ENCODE data around the gene FREM1.
"Not testable (repeated sequence)": the region's sequence is repeated elsewhere in the genome, so short reads cannot be mapped to it uniquely, and the experiment has no call there.

The FREM1 gene, protein sequence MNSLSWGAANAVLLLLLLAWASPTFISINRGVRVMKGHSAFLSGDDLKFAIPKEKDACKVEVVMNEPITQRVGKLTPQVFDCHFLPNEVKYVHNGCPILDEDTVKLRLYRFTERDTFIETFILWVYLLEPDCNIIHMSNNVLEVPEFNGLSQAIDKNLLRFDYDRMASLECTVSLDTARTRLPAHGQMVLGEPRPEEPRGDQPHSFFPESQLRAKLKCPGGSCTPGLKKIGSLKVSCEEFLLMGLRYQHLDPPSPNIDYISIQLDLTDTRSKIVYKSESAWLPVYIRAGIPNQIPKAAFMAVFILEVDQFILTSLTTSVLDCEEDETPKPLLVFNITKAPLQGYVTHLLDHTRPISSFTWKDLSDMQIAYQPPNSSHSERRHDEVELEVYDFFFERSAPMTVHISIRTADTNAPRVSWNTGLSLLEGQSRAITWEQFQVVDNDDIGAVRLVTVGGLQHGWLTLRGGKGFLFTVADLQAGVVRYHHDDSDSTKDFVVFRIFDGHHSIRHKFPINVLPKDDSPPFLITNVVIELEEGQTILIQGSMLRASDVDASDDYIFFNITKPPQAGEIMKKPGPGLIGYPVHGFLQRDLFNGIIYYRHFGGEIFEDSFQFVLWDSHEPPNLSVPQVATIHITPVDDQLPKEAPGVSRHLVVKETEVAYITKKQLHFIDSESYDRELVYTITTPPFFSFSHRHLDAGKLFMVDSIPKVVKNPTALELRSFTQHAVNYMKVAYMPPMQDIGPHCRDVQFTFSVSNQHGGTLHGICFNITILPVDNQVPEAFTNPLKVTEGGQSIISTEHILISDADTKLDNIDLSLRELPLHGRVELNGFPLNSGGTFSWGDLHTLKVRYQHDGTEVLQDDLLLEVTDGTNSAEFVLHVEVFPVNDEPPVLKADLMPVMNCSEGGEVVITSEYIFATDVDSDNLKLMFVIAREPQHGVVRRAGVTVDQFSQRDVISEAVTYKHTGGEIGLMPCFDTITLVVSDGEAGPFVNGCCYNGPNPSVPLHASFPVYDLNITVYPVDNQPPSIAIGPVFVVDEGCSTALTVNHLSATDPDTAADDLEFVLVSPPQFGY (N-terminal part only)

DNA sequence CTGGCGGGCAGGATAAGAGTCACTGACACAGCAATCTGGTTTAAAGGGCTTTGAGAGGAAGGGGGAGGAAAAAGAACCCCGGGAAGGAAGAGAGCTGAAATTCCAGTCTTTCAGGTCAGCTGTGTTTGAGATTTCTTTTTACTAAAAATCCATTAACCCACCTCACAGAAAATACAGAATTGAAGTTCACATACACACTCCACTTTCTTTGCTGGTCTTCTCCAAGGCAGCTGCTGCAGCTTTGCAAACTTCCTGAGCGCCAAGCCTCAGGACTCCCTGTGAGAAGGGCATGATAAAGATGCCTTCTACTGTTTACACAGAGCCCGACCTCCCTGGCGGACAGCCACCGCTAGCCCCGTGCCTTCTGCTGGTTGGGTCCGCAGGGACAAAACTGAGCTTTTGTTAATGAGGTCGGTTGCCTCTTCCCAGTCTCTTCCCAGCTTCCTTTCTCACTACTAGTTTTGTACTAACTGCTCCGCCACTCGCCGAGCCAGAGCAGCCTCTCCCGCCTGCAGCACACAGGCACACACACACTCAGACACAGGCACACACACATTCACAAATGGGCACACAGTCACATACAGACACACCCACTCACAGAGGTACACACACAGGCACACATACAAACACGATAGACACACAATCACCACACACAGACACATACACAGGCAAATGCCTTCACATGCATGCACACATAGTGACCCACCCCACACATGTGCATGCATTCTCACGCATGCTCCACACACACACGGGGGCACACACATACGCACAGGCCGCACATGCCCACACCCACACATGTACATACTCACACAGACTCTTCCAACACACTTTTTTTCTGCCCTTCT, at the start of gene FREM1:
Gene FREM1, minus strand, starts transcription at position 468 of the 845 bp plus-strand sequence. CDS start 41,451 bp downstream, outside the sequence.
- DNase-seq (ENCODE audit: low read depth), result no peak

DNA sequence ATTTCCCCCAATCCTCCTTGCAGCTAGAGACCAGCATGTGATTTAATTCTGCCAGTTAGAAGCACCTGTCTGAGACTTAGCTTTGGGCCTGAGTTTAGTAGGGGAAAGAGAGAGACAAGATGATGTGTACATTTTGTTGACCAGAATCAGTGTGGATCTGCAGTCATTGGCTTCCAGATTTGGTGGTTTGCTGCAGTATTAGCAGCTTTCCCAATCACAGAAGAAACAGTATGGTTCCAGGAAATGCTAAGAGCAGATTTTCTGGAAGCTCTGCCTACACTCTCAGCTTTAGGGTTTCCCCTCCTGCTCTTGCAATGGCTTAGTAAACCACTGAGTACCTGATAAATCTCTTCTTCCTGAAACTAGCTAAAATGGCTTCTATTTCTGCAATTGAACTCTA, 48.8 kb upstream of the FREM1 start:
- DNase-seq (ENCODE audit: low read depth), result no peak

DNA sequence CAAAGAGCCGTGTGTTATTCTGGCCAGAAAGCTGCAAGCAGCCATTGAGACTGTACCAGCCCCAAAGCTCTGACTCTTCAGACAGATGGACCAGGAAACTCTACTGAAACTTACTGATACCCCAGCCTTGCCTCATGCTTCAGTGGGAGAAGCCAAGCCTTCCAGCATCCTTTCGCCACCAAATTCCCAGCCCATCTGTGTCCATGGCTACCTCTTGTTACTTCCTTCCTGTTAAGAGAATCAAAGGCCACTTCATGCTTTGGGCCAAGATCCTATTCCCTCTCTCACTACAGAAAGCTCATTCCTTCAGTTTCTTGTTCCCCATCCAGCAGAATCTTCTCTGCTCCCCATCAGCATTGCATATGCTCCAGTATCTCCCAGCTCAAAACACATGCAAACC, 46.9 kb upstream of the FREM1 start:
- no peak for DNase-seq (ENCODE audit: low read depth)

DNA sequence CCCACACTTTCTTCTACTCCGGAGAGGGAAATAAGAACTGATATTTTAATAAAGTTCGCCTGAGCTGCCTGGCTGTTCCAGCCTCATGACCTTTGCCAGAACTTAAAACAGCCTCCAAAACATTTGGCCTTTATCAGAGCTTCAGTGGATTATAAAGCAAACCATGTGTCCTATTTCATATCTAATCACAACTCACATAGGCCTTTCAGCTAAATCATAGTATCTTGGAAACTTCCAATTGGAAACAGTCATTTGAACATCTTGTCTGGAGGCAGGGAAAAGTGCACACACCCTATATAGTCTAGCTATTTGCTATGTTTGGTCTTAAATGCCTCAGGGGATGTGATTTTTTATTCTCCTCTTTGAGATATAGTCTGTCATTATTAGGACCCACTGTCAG, 46.0 kb upstream of the FREM1 start:
- no peak for DNase-seq (ENCODE audit: low read depth)

DNA sequence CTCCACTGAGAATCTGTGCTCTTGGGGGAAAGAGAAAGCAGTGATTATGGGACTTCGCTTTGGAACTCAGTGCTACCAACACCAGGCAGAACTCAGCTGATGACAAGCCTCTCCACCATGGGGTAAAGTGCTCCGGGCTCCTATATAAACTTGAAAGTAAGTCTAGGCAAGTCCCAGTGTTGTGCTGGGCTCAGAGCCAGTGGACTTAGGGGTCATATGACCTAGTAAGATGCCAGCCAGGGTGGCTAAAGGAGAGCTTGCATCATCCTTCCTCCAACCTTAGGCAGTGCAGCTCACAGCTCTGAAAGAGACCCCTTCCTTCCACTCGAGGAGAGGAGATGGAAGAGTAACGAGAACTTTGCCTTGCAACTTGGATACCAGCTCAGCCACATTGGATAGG, 35.1 kb upstream of the FREM1 start:
- no peak for DNase-seq (ENCODE audit: low read depth)

DNA sequence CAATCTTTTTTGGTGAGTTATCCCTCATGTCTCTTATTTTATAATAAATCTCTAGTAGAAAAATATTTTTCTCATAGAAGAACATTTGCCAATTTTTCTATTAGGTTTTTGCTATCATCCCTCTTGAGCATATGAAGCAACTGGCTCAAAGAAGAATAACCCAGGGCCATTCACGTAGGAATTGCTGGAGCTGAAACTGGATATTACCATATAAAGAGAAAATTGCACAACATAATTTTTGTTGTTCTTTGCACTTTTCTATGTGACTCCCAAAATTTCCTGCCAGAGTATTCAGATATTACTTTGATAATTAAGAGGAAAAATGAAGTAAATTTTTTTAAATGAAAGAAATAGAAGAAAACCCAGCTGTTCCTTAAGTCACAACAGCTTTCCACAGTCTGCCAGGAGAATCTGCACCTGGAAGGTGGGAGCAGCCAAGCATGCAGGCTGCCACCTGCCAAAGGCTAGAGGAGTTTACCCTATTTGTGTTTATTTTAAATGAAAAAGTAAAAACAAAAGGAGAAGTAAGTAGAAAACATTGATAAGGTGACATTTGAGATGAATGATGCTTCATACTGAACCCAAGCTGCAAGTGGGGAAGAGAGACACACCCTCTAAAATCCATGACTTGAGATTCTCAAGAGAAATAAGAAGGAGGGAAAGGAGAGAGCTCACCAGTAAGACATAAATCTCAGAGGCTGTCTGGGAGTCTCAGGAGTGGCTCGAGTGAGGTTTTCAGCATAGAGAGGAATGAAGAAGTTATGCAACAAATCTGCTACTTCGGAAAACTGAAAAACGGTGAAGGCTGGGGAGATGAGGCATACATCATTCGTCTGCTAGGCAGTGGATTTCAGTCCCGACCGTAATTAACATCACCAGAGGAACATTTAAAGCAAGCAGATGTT, 31.5 kb upstream of the FREM1 start:
- DNase-seq (ENCODE audit: low read depth), result no peak

DNA sequence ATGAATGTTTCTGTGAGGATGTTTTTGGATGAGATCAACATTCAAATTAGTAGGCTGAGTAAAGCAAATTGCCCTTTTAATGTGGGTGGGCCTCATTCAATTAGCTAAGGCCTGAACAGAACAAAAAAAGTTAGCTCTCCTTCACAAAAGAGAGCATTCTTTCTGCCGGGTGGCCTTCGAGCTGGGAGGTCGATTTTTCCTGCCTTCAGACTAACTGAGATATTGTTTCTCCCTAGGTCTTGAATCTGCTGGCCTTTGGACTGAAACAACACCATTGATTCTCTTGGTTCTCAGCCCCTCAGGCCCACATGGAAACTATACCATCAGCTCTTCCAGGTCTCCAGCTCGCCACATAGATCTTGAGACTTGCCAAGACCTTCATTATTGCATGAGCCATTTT, 29.1 kb upstream of the FREM1 start:
- DNase-seq (ENCODE audit: low read depth), result no peak

DNA sequence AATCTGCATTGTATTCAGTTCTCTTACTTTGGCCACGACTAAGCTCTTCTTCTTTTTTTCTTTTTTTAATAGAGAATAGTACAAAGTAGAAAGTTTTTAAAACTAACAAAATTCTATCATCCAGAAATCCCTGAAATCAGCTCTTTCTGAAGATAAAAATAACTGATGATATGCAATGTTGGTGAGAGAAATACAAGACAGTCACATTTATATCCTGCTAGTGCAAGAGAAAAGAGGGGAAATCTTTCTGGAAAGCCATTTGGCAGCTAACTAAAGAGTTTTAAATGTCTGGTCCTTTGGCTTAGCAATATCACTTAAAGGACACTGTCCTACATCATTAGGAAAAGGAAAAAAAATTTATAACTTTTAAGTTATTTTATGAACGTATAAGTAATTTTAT, 27.0 kb upstream of the FREM1 start:
- no peak for DNase-seq (ENCODE audit: low read depth)

DNA sequence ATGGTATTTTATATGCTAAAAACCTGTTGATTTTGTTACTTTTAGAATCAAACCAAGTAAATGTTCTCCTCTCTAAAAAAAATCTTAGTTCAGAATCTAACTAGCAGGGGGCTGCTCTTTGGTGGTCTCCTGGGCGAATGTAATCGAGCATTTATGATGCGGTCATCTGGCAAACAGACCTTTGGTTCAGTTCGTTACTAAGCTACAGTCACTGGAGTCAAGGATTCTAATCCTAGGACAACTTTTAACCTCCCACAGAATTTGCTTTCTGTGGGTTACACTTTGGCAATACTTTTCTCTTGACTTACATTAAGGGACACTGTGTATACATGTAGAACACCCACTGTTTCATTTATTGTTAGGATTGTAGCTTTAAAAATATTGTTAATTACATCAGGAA, 26.3 kb upstream of the FREM1 start:
- no peak for DNase-seq (ENCODE audit: low read depth)

DNA sequence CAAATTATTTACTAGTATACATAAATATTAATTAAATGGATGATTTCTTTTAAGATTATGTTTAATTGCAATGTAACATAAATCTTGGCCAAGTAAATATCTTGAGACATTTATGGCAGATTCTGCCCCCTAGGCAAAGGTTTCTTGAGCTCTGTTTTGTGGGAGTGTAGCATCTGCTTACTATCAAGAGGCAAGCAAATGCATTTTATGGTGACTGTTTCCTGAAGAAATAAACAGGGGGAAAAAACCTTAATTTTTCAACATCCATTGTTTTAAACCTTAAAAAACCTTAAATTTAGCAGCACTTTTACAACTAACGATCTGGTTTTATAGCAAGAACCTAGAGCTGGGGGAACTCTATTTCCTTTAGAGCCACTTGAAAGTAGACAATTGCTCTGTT, 25.7 kb upstream of the FREM1 start:
- DNase-seq (ENCODE audit: low read depth), result no peak

DNA sequence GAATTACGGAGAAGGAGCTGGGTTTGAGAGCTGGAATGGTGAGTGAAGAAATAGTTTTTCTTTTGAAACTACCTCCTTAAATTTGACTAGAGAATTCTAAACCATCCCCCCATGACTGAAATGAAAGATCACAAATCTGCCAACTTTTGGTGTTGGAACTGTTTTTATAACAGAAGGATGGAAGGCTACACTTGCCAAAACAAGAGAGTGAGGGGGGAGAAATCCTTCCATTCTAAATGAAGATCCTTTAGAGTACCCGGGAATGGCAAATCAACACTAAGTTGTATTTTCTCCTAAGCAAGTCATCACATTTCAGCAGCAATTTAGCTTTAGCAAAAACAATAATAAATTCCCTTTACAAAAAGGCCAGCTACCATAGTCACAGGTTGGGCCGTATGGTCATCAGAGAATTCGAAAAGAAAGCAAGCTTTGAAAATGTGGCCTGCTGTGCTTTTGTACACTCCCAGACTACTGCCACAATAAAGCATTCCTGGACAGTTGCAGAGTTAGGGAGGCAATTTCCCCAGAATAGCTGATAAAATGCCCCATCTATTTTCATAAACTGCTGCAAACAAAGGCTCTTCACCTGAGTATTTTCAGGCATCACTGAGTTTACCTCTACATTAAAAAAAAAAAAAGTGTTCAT, 25.0 kb upstream of the FREM1 start:
- no peak for DNase-seq (ENCODE audit: low read depth)

DNA sequence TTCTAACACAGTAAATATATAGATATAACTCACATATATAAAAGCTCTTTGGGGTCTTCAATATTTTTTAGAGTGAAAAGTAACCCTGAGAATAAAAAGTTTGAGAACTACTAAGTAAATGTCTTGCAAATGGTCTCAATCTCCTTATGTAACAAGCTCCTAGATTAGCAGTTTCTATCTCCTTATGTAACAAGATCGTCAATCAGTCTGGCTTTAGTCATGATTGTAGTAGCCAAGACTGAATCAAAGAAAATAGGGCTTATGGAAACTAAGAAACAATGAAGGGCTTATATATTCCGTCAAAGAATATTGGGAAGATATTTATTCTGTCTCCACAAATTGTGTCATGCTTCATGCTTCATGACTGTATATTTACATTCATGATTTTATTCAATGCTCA, 22.4 kb upstream of the FREM1 start:
- DNase-seq (ENCODE audit: low read depth), result no peak

DNA sequence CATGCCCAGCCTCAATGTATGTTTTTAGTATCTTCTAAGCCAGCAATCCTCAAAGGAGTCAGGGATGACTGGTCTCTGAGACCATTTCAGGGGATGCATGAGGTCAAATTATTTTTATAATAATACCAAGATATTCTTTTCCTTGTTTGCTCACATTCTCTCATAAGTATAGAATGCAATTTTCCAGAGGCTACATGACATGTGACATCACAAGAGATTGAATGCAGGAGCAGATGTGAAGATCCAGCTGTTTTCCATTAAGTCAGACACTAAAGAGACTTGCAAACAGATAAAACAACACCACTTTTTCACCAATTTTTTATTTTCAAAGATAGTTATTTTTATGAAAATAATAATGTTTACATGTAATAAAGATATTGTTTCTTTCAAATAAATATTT, 22.0 kb upstream of the FREM1 start:
- no peak for DNase-seq (ENCODE audit: low read depth)

DNA sequence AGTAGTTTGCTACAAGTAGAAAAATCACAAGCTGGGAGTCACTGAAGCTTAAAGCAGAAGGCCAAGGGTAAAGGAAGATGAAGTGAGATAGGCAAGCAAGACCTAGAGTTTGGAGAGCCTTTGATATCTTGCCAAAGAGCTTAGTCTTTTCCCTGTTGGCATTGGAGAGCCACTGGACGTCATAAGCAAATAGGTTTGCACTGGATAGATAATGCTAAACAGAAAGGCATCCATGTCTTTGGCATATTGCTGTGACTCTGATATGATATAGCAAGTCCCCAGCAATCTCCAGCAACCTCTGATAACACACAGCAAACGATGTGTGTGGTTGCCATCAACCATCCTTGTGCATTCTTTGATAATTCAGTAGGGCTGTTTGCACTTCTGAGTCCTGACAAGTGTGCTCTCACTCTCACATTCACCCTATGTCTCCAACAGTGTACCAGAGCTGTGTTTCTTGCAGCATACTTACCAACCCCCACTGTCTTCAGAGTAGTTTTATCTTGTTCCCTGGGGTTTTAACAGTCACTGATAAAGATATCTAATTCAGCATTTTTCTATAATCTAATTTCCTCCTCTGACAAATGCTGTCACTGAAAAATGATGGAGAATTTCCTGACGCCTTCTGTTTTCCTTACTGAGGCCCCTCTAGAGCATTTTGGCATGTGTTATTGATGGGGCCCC, 16.9 kb upstream of the FREM1 start:
- no peak for DNase-seq (ENCODE audit: low read depth)

DNA sequence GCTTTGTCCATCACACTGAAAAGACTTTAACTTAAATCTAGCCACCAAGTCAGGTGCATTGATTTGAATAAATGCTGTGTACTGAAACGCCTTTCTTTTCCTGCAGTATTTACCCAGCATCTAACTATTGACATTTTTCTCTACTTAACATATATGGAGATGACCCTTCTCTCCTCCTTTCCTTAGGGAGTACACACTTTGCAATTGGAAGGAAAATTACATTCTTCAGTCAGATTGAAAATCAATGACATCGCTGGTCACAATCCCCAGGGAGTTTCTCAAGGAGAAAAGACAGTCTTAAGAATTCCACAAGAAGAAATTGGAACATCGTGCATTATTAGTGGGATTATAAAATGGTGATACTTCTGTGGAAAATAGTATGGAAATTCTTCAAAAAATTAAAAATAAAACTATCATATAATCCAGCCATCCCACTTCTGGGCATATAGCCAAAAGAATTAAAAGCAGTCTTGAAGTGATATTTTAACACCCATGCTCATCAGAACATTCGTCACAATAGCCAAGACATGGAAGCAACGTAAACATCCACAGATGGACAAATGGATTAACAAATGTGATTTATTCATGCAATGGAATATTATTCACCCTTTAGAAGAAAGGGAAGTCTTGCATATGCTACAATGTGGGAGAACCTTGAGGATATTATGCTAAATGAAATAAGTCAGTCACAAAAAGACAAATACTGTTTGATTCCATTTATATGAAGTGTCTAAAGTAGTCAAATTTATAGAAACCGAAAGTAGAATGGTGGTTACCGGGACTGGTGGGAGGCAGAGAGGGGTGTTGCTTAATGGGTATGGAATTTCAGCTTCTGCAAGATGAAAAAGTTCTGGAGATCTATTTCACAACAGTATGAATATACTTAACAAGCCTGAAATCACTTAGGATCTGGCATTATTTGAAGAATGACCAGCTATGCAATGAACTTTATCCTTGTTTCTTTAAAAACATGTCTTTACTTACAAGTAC, 14.3 kb upstream of the FREM1 start:
- DNase-seq (ENCODE audit: low read depth), result no peak

DNA sequence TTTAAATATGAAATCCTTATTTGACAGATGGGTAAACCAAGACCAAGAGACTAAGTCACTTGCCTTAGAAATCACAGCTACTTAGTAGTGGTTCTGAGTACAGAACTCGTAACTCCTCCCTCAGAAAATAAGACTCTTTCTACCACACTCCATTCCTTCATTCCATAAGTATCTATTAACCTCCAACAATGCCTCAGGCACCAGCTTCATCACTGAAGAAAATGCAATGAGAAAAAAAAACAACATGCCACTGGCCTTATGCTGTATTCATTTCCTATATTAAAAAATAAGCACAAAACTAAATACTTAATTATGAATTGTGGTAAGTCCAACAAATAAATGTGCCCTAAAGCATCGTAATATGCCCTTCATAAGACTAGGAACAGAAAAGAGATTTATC, 13.5 kb upstream of the FREM1 start:
- DNase-seq (ENCODE audit: low read depth), result no peak

DNA sequence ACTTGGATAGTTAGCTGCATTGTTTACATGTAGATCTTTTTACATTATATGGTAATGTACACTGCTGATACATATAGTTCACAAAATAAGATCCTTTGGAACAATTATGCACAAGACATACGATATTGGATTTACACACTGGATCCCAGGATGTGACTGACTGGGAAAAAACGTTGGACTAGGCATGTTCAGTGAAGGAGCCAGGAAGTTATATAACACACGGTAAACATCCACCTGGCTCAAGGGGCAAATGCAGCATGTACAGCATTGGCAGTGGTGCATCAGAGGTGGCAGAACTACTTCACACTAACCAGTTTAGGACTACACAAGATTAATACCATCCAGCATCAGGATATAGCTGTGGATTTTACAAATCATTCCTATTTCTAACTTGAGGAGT, 10.6 kb upstream of the FREM1 start:
- not testable (repeated sequence) for DNase-seq (ENCODE audit: low read depth)

DNA sequence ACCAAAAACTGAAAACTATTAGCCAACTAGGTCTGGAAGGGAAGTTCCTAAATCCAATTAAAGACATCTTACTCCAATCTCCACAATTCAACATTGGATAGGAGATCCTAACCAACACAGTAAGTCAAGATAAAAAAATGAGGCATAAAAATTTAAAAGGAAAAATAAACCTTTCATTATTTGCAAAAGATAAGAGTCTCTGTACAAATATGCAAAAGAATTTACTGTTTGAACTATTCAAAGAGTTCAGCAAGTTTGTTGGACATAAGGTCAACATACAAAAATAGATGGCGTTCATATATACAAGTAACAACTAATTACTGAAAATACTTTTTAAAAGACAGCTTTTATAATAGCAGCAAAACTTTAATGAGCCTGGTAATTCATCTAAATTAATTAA, 3.1 kb upstream of the FREM1 start:
- no peak for DNase-seq (ENCODE audit: low read depth)

DNA sequence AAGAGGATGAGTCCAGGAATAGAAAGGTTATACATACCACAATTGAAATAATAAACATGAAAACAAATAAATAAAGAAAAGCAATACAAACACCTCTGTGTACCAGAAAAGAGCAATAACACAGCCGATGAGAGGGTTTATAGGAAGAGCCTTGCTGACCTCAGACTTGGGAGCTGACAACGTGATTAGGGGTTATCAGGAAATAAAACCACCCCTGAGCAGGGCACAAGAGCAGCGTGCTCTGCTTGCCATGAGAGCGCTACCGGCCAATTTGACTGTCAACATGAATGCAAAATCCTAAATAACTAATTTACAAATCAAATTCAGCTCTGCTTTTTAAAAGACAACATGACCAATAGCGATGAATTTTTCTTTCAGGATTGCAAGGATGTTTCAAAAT, 2.6 kb upstream of the FREM1 start:
- DNase-seq (ENCODE audit: low read depth), result no peak

All from activated gamma-delta T cell treated with anti-CD3 and anti-CD28 coated beads, Interleukin-2, amount 50 U/mL, for 16 hours (primary cell).